Measurements from ENCODE around the gene CLDND2. TPM values are rescaled to one million over a fixed set of nuclear protein-coding genes. Genes with fewer than 3 reads are reported as not detected.

The CLDND2 gene
- total RNA-seq, 2 donors from 2014 or later: 0.37 to 1.5 TPM

DNA sequence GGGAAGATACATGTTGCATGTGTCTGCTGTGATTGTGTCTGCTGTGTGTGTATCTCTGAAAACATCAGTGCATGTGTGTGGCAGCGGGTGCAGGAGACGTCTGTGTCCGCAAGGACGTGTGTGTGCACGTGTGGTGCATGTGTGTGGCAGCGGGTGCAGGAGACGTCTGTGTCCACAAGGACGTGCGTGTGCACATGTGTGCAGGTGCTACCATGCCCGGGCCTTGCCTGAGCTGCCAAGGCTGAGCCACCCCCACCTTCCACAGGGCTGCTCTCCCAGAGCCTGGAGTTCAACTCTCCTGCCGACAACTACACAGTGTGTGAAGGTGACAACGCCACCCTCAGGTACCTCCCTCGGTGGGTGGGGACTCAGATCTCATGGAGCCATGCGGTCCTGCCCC lies 47.0 kb downstream of the CLDND2 start:
- Mint-ChIP-seq H3K4me3 (no peak overlapping the region), H3K27me3 (peaks cover 48% of the 10 kb centered on the region), H3K9me3 (no peaks in the 10 kb centered on the region), H3K27ac (no peak overlapping the region), H3K4me1 (no peaks in the 10 kb centered on the region), H3K36me3 (ENCODE audit: low read depth) (no peaks in the 10 kb centered on the region)
- no peak for ATAC-seq (replicated peaks)

DNA sequence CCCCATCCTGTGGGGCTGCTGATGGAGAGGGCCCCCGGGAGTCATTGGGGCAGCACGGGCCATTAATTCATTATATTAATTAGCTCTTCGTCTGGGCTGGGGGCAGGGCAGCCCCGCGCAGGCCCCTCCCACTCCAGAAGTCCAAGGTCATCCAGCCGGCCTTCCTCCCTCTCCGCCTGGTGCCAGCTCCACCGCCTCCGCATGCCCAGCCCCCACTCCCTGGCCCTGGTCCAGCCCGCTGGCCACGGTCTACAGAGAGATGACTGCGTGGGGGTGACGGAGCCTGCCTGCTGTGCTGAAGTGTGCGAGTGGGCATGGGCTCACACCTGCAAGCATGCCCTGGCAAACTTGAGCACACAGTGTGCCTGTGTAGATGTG lies 48.5 kb downstream of the CLDND2 start:
- no peak for ATAC-seq (replicated peaks)
- Mint-ChIP-seq H3K9me3 (no peaks in the 10 kb centered on the region), H3K27me3 (peaks cover 37% of the 10 kb centered on the region), H3K36me3 (ENCODE audit: low read depth) (no peaks in the 10 kb centered on the region), H3K4me3 (no peak overlapping the region), H3K27ac (no peak overlapping the region), H3K4me1 (no peaks in the 10 kb centered on the region)

DNA sequence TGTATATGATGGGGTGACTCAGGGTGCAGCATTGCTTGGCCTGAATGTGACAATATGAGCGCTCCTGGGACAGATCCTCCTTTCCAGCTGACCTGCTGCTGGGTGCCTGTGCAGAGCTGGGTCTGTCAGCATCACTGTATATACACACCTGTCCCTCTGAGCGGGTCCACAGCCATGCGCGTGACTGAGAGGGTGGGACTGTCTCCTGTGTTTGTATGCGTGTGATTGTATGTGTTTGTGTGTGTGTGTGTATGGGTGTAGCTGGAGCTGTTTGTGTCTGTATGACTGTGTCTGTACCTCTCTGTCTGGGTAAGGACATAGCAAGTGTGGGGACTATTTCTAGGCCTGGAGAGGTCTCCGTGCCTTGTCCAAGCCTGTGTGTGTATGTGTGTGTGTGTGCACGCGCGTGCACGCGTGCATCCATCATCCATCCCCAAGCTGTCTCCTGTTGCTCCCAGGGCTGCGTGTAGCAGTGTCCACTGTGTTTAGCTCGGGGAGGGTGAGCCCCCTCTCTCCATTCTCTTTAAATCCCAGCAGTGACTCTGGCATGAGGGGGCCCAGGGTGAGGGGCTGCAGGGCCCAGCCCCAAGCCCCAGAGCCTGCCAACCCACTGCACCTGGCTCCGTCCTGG lies 49.0 kb downstream of the CLDND2 start:
- Mint-ChIP-seq H3K36me3 (ENCODE audit: low read depth) (no peaks in the 10 kb centered on the region), H3K4me3 (no peak overlapping the region), H3K27ac (no peak overlapping the region), H3K27me3 (peaks cover 36% of the 10 kb centered on the region), H3K9me3 (no peaks in the 10 kb centered on the region), H3K4me1 (no peaks in the 10 kb centered on the region)
- no peak for ATAC-seq (replicated peaks)

DNA sequence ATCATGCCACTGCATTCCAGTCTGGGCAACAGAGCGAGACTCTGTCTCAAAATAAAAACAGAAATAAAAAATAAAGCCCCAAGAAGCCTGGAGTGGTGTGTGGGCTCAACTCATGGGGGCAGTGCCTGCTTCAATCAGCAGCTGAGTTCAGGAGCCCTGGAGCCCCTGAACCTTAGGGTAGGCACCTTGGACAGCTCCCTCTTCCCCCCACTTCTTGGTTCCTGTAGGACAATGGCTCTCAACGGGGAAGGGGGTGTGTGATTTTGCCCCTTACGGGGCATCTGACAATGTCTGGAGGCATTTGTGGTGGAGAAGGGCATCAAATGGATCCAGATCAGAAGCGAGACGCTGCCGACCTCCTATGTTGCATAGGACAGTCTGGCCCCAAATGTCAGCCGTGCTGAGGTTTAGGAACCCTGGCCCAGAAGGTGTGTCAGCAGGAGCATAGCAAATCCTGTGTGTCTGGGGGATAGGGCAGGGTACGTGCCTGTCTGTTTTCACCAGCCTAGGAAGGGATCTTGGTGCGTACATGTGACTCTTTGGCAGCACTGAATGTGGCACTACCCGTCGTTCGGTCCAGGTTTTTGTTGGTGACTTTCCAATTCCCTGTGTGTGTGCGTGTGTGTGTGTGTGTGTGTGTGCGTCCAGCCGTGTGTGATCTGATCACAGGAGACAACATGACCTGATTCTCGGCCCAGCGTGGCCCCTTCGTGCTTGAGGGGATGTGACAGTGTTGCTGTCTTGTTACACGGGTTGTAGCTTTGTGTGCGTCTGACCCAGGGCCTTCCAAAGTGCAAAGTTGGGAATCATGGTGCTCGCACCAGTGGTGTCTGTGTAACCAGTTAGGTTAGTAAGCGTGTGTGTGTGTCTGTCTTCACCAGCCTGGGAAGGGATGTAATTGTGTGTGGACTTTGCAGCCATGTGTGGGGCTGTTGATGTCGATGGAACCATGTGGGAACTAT lies 49.8 kb downstream of the CLDND2 start:
- Mint-ChIP-seq H3K27me3 (peaks cover 29% of the 10 kb centered on the region), H3K4me1 (no peaks in the 10 kb centered on the region), H3K9me3 (no peaks in the 10 kb centered on the region), H3K36me3 (ENCODE audit: low read depth) (no peaks in the 10 kb centered on the region), H3K27ac (no peak overlapping the region), H3K4me3 (no peak overlapping the region)
- no peak for ATAC-seq (replicated peaks)

DNA sequence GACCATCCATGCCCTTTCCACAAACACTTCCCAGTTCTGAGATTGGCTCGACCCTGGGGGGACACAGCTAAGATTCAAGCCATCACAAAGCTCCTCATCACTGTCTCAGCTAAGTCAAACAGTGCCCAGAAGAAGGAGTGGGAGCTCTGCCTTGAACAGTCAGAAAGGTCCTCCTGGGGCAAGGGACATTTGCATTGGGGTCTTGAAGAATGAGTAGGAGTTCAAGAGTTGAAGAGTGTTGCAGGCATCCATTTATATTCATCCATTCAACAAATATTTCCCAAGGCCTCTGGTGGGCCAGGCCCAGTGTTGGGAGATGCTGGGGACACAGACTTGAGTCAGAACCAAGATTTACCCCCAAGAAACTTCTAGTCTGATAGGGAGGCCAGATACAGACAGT lies 50.8 kb downstream of the CLDND2 start:
- Mint-ChIP-seq H3K27me3 (peaks cover 28% of the 10 kb centered on the region), H3K4me3 (no peak overlapping the region), H3K9me3 (no peaks in the 10 kb centered on the region), H3K36me3 (ENCODE audit: low read depth) (no peaks in the 10 kb centered on the region), H3K4me1 (no peaks in the 10 kb centered on the region), H3K27ac (no peak overlapping the region)
- no peak for ATAC-seq (replicated peaks)

DNA sequence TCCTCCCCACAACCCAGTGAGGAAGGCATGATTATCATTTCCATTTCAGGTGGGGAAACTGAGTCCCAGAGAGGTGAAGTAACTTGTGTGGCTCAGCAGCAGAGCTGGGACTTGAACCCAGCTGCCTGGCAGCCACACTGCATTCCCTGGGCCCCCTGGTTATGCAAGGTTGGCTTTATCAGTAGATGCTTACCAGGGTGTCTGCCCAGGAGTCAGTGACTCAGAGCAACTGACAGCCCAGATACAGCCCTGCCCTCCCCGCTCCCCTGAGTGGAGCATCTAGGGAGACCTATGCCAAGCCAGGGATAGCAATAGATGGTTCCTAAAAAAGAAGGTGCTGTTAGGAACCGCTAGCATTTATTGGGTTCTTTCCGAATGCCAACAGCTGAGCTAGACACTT lies 51.4 kb downstream of the CLDND2 start:
- no peak for ATAC-seq (replicated peaks)
- Mint-ChIP-seq H3K4me1 (no peaks in the 10 kb centered on the region), H3K9me3 (no peaks in the 10 kb centered on the region), H3K36me3 (ENCODE audit: low read depth) (no peaks in the 10 kb centered on the region), H3K27ac (no peak overlapping the region), H3K27me3 (peaks cover 25% of the 10 kb centered on the region), H3K4me3 (no peak overlapping the region)

Other genes starting within 250 kb of the CLDND2 start
- under 1 TPM; 0.15 to 0.74 TPM for gene SIGLEC9, start 244.1 kb downstream of the CLDND2 start, total RNA-seq
- gene SIGLEC7, start 226.7 kb downstream of the CLDND2 start, total RNA-seq: not detected
- gene CD33, start 143.9 kb downstream of the CLDND2 start, total RNA-seq: 1 to 10 TPM in 1 of 2 donors, not detected in 1; 1.2 TPM
- gene SIGLECL1, start 117.9 kb downstream of the CLDND2 start, total RNA-seq: under 1 TPM in 1 of 2 donors, not detected in 1; 0.30 TPM
- under 1 TPM; 0.09 to 0.32 TPM for gene IGLON5, start 57.4 kb downstream of the CLDND2 start, total RNA-seq
- 1 to 10 TPM; 1.2 to 5.2 TPM for gene VSIG10L, start 26.9 kb downstream of the CLDND2 start, total RNA-seq
- 100 to 1,000 TPM in 1 of 2 donors, 10 to 100 TPM in 1; 67.0 to 101 TPM for gene ETFB, start 2.6 kb downstream of the CLDND2 start, total RNA-seq
- gene NKG7, start 3.7 kb upstream of the CLDND2 start, total RNA-seq: 10 to 100 TPM; 15.2 to 19.8 TPM
- under 1 TPM in 1 of 2 donors, not detected in 1; 0.40 TPM for gene LIM2, start 19.0 kb upstream of the CLDND2 start, total RNA-seq
- not detected for gene C19orf84, start 21.6 kb upstream of the CLDND2 start, total RNA-seq
- gene SIGLEC10, start 48.6 kb upstream of the CLDND2 start, total RNA-seq: under 1 TPM; 0.19 to 0.26 TPM
- not detected for gene SIGLEC8, start 89.5 kb upstream of the CLDND2 start, total RNA-seq
- gene CEACAM18, start 109.5 kb upstream of the CLDND2 start, total RNA-seq: not detected
- gene SIGLEC12, start 132.8 kb upstream of the CLDND2 start, total RNA-seq: under 1 TPM; 0.22 to 0.34 TPM
- gene SIGLEC6, start 162.7 kb upstream of the CLDND2 start, total RNA-seq: not detected
- gene ZNF175, start 202.3 kb upstream of the CLDND2 start, total RNA-seq: 10 to 100 TPM in 1 of 2 donors, 1 to 10 TPM in 1; 8.0 to 16.9 TPM